ENCODE measurements around the gene HLA-DOB.

HLA-DOB gene

GRCh38 chr6:32843331-32843978 lies 26.7 kb upstream of the HLA-DOB start:
- no peak overlapping the region for H3K27ac ChIP-seq

GRCh38 chr6:32842690-32843089 lies 25.9 kb upstream of the HLA-DOB start:
- no peak overlapping the region for H3K27ac ChIP-seq
- TF ChIP-seq ZFX (IDR thresholded peaks at IDR 0.05; ENCODE audit: borderline replicate concordance) (no peak), CTCF (IDR thresholded peaks at IDR 0.05) (no peak)

More at GRCh38 chr6:32843331-32843978, 26.7 kb upstream of the HLA-DOB start:
- no peak for TF ChIP-seq CTCF (IDR thresholded peaks at IDR 0.05)
- TF ChIP-seq ZFX (IDR thresholded peaks at IDR 0.05; ENCODE audit: borderline replicate concordance) = no peak

- TF ChIP-seq ZFX (IDR thresholded peaks at IDR 0.05; ENCODE audit: borderline replicate concordance) (no peak), CTCF (IDR thresholded peaks at IDR 0.05) (no peak)
- H3K27ac ChIP-seq = no peak overlapping the region
Observed at GRCh38 chr6:32842021-32842650, 25.3 kb upstream of the HLA-DOB start.

- no peak overlapping the region for H3K27ac ChIP-seq
- TF ChIP-seq ZFX (IDR thresholded peaks at IDR 0.05; ENCODE audit: borderline replicate concordance) (no peak), CTCF (IDR thresholded peaks at IDR 0.05) (no peak)
Observed at GRCh38 chr6:32840604-32841246, 23.9 kb upstream of the HLA-DOB start.

GRCh38 chr6:32839356-32839755 lies 22.6 kb upstream of the HLA-DOB start:
- no peak overlapping the region for H3K27ac ChIP-seq
- TF ChIP-seq ZFX (IDR thresholded peaks at IDR 0.05; ENCODE audit: borderline replicate concordance) = no peak
- TF ChIP-seq CTCF (IDR thresholded peaks at IDR 0.05) = no peak

GRCh38 chr6:32838114-32838958 lies 21.5 kb upstream of the HLA-DOB start, which contains the start of gene TAP2:
TSS of gene TAP2 (minus strand) at chr6:32838739. CDS start at chr6:32838233, 506 bp downstream.
- H3K27ac ChIP-seq = peak within 1 kb of the TSS; percentile 79
- TF ChIP-seq CTCF (IDR thresholded peaks at IDR 0.05) (peak; percentile 98), ZFX (IDR thresholded peaks at IDR 0.05; ENCODE audit: borderline replicate concordance) (no peak)
